ENCODE results near the gene PTPRN. TPM values are rescaled to one million over a fixed set of nuclear protein-coding genes. Genes with fewer than 3 reads are reported as not detected.

PTPRN gene
- total and polyA plus RNA-seq, 2 of the 8 experiments (the other 6 are each of a cell fraction or from before 2014, with no cell fraction given) = 5.4 to 8.2 TPM

- Histone ChIP-seq H3K18ac (ENCODE audit: extremely low read depth, low read length) (no peak overlapping the region), H3K4me2 (ENCODE audit: insufficient read depth in 1 of 2, low read depth in 2 of 2, low read length in 2 of 2) (no peak overlapping the region), H2BK12ac (ENCODE audit: low read depth, low read length) (no peak overlapping the region), H3K4me1 (replicated peaks in 1 of 4; ENCODE audit: control insufficient read depth in 3 of 4, insufficient read depth in 4 of 4, low read length in 3 of 4) (peaks cover 0 to 9% (median 3%) of the 10 kb centered on the region in 4 experiments; a peak in 3 of 7 replicates), H3K9ac (replicated peaks in 1 of 4; ENCODE audit: extremely low read depth in 1 of 4, low read depth in 3 of 4, low read length in 3 of 4) (no peak overlapping the region), H3K4ac (replicated peaks; ENCODE audit: insufficient read length, low read depth, low read length) (no peak overlapping the region), H3K9me3 (ENCODE audit: insufficient read depth in 2 of 2, low read depth in 1 of 2, low read length in 1 of 2) (no peaks in the 10 kb centered on the region), H4K5ac (ENCODE audit: insufficient read length, low read depth, low read length) (no peak overlapping the region), H3K79me1 (ENCODE audit: low read depth, low read length) (no peaks in the 10 kb centered on the region), H3K36me3 (ENCODE audit: control insufficient read depth in 2 of 4, insufficient read depth in 4 of 4, low read length in 3 of 4) (no peaks in the 10 kb centered on the region), H3K27ac (ENCODE audit: low read depth, low read length) (no peak overlapping the region), H2BK20ac (ENCODE audit: low read length) (no peak overlapping the region), H2AK5ac (ENCODE audit: low read depth, low read length) (no peak overlapping the region), H3K23me2 (ENCODE audit: low read depth, low read length) (peaks cover 11% of the 10 kb centered on the region; the same call in 1 of the 2 replicates), H3K14ac (ENCODE audit: insufficient read length) (no peak overlapping the region), H2BK5ac (ENCODE audit: low read depth, low read length) (no peak overlapping the region), H3K4me3 (ENCODE audit: extremely low read depth in 1 of 4, insufficient read depth in 2 of 4, low read depth in 3 of 4, low read length in 4 of 4) (no peak overlapping the region), H4K91ac (replicated peaks; ENCODE audit: insufficient read length, low read length) (no peak overlapping the region), H3K79me2 (ENCODE audit: control insufficient read depth in 1 of 2, insufficient read depth in 2 of 2, low read length in 2 of 2) (no peaks in the 10 kb centered on the region), H3K56ac (replicated peaks; ENCODE audit: insufficient read length, low read depth, low read length) (no peak overlapping the region), H2BK120ac (replicated peaks; ENCODE audit: low read depth, low read length) (no peak overlapping the region), H2AFZ (ENCODE audit: low read length) (no peak overlapping the region), H3K27me3 (replicated peaks in 1 of 4; ENCODE audit: control insufficient read depth in 3 of 4, extremely low read depth in 1 of 4, insufficient read depth in 3 of 4, low read length in 3 of 4) (peaks cover 13 to 42% (median 34%) of the 10 kb centered on the region in 4 experiments), H2BK15ac (ENCODE audit: low read length) (no peak overlapping the region), H4K20me1 (replicated peaks in 1 of 2; ENCODE audit: control insufficient read depth in 1 of 2, insufficient read depth in 2 of 2, low read length in 2 of 2) (no peaks in the 10 kb centered on the region), H3K23ac (ENCODE audit: insufficient read length) (no peak overlapping the region), H4K8ac (ENCODE audit: extremely low read depth, insufficient read depth, low read length) (no peak overlapping the region)
- ChIA-PET POLR2A (ENCODE audit: partially characterized antibody) (no interaction called here), CTCF (ENCODE audit: partially characterized antibody) (interaction anchor here (0.6 to 2.0 kb wide), 6 partner anchors 12 to 48 kb away, joined by 3 to 7 read pairs (median 3); partner anchors contain the start of gene RESP18)
- no peak for TF ChIP-seq KDM5A (IDR thresholded peaks at IDR 0.05; ENCODE audit: low read length)
- no peak for TF ChIP-seq RXRA (IDR thresholded peaks at IDR 0.05; ENCODE audit: insufficient read depth, low read depth, low read length)
- TF ChIP-seq NRF1 (IDR thresholded peaks at IDR 0.05; ENCODE audit: low read depth, low read length) = no peak
- TF ChIP-seq SIRT6 (IDR thresholded peaks at IDR 0.05; ENCODE audit: low read length) = no peak
- no peak for TF ChIP-seq CBX8 (IDR thresholded peaks at IDR 0.05; ENCODE audit: borderline replicate concordance, low read depth, low read length)
- TF ChIP-seq GABPA (IDR thresholded peaks at IDR 0.05; ENCODE audit: borderline replicate concordance, insufficient read depth, low read length) = no peak
- no peak for TF ChIP-seq SP1 (IDR thresholded peaks at IDR 0.05; ENCODE audit: low read depth, low read length)
- TF ChIP-seq CREB1 (IDR thresholded peaks at IDR 0.05) = no peak
- no peak for TF ChIP-seq SRF (IDR thresholded peaks at IDR 0.05; ENCODE audit: low read depth, low read length)
- TF ChIP-seq GTF2F1 (IDR thresholded peaks at IDR 0.05; ENCODE audit: borderline replicate concordance, low read depth, low read length) = no peak
- TF ChIP-seq EGR1 (IDR thresholded peaks at IDR 0.05; ENCODE audit: borderline replicate concordance, low read depth, low read length) = no peak
- TF ChIP-seq RFX5 (IDR thresholded peaks at IDR 0.05; ENCODE audit: borderline replicate concordance, low read depth, low read length) = no peak
- no peak for TF ChIP-seq CBX5 (IDR thresholded peaks at IDR 0.05; ENCODE audit: low read depth, low read length)
- no peak for TF ChIP-seq ATF3 (IDR thresholded peaks at IDR 0.05; ENCODE audit: insufficient read depth, low read depth, low read length)
- TF ChIP-seq HDAC2 (IDR thresholded peaks at IDR 0.05; ENCODE audit: borderline replicate concordance in 1 of 2, low read depth in 2 of 2, low read length in 2 of 2) = no peak
- WGBS, 2 experiments (ENCODE audit: extremely low coverage in 1 of 2, insufficient coverage in 1 of 2, insufficient read length in 1 of 2, insufficient replicate concordance in 2 of 2, low coverage in 1 of 2, low lambda C conversion rate in 2 of 2, missing lambda C conversion rate in 1 of 2) = 79% methylated on average over 1 of the region's 1 CpG; no CpG with 5 or more reads in 1 of the 2 experiments
- FAIRE-seq (no peak), DNase-seq (ENCODE audit: low read depth in 1 of 2, low spot score in 2 of 2) (no peak)
Observed at GRCh38 chr2:219356834-219357233, 47.6 kb upstream of the PTPRN start.
